Stimulated activated CD4-positive, alpha-beta T cell treated with anti-CD3 and anti-CD28 coated beads, TNF-alpha, amount 100 ng/mL, for 48 hours (primary cell): ENCODE data around the gene DLX6.

Source experiments
- DNase-seq, 3 donors: peaks; one replicate each; pipeline ENCODE4 v3.0.0-alpha.2; 2020; ENCODE audit warnings: low read depth in 3 of 3

DLX6 gene

GRCh38 chr7:97011104-97011503 lies 5.8 kb downstream of the DLX6 start:
- no peak for DNase-seq

DNA sequence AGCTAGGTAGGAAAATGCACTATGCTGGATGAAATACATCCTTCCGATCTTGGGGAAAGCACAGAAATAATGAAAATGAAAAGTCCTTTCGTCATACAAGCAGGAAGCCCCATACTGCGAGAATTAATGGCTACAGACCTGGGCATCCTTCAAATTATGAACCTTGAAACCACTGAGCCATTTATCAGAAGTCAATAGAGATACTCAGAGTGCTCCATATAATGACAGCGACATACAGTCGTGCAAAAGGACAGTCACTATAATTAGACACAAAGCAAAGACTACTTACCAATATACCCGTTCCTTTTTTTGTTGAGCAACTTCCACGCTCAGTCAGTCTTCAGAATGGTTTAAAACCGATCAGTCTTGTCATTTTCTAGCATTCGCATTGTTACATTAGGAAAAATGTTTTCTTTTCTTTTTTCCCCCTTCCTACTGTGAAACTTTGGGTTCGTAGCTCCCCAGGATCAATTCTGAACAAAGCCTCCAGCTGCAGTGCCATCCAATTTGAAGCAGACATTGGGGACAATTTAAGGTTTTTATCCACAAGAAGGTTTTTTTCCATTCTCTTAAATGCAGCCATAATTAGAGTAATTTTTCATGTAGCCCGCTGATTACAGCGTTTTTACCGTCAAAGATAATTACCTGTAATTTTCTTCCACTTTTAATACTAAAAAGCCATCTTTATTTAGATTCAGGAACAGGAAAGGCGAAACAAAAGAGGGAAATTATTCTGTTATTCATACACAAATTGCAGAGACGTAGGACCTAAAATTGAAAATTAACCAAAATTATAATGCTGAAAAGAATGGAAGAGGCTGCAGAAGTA lies 6.4 kb downstream of the DLX6 start:
- DNase-seq, result no peak

DNA sequence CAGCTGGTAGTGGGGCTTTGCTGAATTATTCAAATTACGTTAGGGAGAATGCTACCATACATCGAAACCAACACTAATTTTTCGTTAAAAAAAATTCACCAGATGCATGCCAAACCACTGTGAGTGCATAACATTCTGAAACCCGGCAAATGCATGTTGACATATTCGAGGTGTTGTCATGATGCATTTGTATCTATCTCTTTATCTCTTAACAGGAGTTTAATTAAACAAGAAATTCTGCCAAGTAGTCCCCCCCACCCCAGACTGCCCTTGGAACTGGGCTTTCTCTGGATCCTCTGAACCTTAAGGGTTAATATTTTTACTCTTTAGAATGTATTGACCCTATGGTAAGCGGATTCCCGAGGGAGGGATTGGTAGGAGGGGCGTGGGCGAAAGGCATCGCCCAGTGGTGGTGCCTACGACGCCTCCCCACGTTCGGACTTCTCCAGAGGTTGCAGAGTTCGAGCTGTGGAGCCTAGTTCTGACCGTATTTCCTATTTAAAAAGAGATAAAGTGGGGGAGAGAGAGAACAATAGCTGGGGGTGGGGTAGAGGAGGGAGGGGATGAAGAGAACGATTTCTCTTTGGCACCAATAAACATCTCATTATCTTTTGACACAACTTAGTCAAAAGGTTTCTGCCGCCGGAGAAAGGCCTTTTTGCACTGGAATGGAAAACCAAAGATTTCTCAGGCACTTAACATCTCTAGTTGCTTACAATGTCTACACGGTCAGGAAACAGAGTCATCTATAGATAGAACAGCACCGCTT lies 7.2 kb downstream of the DLX6 start:
- DNase-seq, result no peak

DNA sequence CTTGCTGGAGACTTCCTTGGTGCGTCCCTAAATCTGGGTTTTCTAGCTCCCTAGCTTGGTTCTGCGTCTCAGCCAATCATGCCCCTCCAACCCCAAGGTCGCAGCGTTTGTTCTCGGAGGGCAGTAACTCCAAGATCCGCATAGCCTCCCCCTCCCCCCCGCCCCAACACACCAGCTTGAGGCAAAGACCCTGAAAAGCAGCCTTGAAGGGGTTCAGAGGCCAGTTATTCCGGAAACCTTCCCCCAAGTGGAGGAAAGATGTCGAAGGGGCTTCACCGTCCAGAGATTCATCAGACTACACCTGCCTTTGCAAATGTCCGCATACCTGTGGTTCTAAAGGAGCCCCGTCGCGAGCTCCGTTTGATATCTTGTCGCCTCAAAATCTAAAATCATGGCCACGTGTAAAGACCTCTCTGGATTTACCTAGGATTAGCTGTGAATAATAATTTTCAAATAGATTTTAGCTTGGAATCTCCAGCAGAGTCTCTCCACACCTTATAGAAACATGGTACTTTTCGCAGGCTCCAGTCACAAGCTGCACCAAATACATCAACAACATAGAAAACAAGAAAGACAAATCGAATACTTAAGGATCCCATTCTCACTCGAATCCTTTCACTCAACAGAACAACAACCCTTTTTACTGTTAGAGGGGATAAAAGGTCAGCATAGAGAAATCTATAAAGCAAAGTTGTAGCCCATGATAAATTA lies 7.9 kb downstream of the DLX6 start:
- DNase-seq, result no peak

DNA sequence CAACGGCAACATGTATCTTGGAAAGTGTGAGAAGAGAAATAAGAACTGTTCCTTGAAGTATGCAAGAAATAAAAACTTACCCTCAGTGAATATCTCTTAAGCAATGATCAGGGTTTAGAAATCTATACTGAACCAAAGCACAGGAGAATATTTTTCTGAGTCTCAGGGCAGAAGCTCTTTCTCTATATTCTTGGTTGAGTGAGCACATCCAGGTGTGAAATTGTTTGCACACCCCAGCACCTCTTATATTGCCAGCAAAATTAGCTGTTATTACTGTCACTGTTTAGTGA lies 8.4 kb downstream of the DLX6 start:
- no peak for DNase-seq

- no peak for DNase-seq
These were observed 8.9 kb downstream of the DLX6 start for GRCh38 chr7:97014145-97014750.

DNA sequence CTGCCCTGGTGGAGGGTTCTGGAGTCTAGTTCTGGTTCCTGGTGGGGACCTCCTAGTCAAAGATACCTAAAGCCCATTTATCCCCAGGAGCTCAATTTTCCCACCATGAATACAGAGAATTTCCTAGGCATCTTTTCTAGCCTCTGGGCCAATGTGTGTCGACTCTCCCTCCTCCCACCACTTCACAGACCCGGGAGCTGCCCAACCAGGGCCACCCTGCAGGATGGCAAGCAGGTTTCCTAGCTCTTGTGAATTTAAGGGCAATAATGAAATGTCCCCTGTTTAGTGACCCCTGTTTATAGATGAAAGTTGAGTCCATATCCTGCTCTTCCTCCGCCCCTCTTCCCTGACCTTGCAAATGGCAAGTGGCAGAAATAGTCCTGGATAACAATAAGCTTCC lies 9.9 kb downstream of the DLX6 start:
- DNase-seq, result no peak

GRCh38 chr7:97015756-97016380 lies 10.5 kb downstream of the DLX6 start:
- no peak for DNase-seq

DNA sequence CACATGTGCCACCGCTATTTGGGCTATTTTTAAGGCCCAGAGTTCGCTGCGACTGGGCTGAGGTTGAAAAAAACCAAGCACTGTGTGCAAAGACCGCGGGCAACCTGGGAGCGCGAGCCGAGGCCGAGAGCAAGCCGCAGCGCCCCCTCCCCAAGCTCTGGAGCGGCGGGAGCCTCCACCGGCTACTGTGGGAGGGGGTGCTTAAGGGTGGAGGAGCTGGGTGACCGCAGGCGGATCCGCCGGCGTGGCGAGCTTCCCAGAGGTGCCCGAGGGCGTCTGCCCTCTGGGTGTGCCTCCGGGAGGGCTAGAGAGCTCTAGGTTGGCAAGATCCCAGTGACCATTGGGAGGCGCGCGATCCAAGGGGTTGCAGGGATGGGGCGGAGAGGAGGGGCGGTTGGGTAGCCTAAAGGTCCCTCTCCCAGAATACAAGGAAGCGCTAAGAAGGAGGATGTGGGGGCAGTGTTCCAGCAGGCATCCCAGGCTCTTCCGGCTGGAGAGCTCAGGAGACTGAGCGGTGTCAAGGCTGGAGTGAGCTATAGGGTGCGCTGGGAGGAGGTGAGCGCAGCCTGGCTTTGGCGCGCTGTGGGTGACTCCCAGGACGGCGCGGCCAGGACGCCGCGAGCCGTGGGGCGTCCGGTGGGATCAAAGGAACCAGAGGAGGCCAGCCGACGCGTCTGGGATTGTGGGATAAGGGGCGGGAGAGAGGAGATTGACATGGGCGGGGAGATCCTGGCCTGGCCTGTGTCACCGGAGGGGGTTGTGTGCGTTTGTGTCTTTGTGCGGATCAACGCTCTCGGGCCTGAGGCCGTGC lies 11.2 kb downstream of the DLX6 start:
- no peak for DNase-seq

- DNase-seq, result no peak
These were observed 12.1 kb downstream of the DLX6 start for GRCh38 chr7:97017192-97018125.

- no peak for DNase-seq
These were observed 12.8 kb downstream of the DLX6 start for GRCh38 chr7:97018126-97018601.

DNA sequence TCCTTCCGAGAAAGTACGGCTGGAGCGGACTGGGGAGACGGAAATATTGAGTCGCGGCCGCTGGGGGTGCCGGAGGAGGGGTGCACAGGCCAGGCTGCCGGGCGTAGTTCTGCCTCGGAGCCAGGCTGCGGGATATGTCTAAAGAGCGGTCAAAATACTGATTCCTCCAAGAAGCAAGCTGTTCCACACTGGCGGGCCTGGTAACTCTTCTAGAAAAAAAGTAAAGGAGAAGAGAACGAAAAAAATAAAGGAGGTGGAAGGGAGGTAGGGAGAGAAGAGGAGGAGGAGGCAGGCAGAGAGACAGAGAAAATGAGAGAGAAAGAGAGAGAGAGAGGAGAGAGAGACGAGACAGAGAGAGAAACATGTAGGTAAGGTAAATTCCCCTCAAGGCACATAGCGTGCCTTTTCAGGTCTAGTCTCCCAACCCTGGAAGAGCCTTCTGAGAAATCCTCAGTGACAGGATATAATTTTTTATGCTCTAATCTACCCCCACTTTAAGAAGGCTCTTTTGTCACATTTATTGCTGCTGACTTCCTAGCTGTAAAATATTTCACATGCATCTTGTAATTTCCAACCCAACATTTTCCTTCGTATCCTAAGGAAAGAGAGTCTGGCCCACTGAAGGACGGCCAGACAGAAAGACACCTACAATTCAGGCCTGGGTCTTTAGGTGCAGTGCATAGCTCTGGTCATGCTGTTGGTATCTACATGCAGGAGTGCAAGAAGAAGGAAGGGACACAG lies 13.6 kb downstream of the DLX6 start:
- no peak for DNase-seq

- DNase-seq, result no peak
These were observed 14.4 kb downstream of the DLX6 start for GRCh38 chr7:97019710-97020225.

- DNase-seq, result no peak
These were observed 15.2 kb downstream of the DLX6 start for GRCh38 chr7:97020601-97020995.

DNA sequence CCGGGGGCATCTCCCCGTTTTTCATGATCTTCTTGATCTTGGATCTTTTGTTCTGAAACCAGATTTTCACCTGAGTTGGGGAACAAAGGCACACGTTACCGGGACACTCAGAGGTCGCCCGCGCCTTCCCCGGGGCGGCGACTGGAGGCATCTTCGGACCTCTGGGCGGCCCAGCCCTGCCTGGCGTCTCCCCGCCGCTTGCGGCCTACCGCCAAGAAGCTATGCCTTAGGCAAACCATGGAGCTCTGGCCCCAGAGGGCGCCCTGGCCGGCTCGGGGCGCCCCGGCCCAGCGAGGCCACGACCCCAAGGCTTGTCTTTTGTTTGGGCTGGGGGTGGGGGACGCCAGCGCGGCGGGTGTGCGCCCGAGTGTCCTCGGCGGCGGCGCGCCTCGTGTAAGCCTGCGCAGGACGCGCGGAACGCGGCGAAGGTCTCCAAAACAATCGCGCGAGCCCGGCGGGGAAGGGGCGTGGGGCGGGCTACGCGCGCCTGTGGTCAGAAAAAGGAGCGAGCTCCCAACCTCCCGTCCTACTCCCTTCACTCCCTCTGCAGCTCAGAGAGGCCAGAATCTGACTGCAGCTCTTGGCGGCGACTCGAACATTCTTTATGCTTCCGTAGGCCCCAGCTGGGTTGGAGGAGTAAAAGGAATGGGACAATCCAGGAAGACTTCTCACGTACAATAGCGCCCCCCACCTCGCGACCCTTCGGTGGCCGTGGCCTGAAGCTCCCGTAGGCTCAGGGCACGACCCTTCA lies 15.8 kb downstream of the DLX6 start:
- no peak for DNase-seq

DNA sequence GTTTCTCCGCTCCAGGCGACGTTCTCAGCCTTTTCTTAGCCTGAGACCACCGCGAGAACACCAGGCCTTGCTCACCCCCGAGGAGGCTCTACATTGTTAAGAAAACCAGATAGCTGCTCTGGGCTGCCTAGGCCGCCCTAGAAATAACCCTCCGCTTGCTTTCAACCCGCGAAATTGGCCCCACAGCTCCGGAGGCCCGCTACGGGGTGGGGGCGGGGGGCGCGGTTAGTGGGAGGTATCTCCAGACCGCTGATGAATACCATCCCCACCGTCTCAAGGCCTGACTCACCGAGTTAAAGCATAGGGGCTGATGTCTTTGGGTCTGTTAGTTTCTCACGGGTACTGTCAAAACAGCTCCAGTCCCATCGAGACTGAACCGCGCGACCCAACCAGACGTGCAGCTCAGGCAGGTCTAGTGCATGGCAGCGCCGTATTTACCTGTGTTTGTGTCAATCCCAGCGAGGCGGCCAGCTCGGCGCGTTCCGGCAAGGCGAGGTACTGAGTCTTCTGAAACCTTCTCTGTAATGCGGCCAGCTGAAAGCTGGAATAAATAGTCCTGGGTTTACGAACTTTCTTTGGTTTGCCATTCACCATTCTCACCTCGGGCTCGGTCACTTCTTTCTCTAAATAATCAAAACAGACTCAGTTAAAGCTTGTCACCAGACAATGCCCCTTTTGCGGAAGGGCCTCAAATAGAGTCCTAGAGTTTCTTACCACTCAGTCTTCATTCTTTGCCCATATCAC lies 16.6 kb downstream of the DLX6 start:
- no peak for DNase-seq
